HG03442 (cell line): Measurements from ENCODE around the gene ZNF208.
"Not testable (repeated sequence)": the region's sequence is repeated elsewhere in the genome, so short reads cannot be mapped to it uniquely, and the experiment has no call there.

Experiments
- ATAC-seq: cut with Tn5 transposase; IDR thresholded peaks from one replicate; pipeline ENCODE4 v1.9.1; 2021; ENCODE audit warnings: mild to moderate bottlenecking, moderate library complexity; ENCODE audit not compliant: unreplicated experiment

The ZNF208 gene

GRCh38 chr19:22010437-22011143 is at the start of gene ZNF208:
ZNF208 (minus strand) TSS chr19:22010943; CDS start chr19:22010794, 149 bp downstream.
- ATAC-seq: not testable (repeated sequence)

GRCh38 chr19:22052644-22053013 is 41.9 kb upstream of the ZNF208 start:
- no peak for ATAC-seq

DNA sequence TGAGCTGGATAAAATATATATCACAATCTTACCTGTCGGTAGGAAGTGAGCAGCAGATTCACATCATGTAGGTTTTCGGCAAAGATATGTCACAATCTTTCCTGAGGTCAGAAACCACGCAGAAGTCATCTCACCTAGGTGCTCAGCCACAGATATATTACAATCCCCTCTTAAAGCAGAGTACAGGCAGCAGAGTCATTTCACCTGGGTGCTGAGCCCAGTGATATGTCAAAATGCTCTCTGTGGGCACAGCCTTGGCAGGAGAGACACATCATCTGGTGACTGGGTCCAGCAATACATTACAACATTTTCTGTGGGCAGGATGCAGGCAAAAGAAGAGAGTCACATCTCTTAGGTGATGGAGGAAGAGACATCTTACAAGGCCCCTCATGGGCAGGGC is 30.4 kb upstream of the ZNF208 start:
- ATAC-seq: not testable (repeated sequence)

DNA sequence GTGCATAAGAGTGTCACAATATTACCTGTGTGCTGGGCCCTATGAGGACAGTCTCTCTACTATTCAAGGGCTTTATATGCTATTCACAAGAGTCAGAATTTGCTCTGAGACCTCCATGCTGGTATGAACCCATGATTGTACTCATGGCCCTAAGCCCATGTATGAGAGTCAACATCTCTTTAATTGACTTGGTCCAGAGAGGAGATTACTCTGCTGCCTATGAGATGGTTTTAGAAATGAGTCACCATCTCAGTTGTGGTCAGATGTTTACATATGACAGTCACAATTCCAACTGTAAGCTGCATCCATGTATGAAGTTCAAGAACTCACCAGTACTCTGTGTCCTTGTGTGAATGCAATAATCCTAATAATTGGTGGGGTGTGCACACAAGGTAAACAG is 19.9 kb upstream of the ZNF208 start:
- ATAC-seq: no peak

- ATAC-seq: no peak
Observed at GRCh38 chr19:22026687-22027086, 15.9 kb upstream of the ZNF208 start.

- not testable (repeated sequence) for ATAC-seq
Observed at GRCh38 chr19:22025539-22025938, 14.8 kb upstream of the ZNF208 start.

GRCh38 chr19:21970466-21970865 is 40.3 kb downstream of the ZNF208 start:
- no peak for ATAC-seq

GRCh38 chr19:21947775-21948174 is 63.0 kb downstream of the ZNF208 start:
- ATAC-seq: no peak

DNA sequence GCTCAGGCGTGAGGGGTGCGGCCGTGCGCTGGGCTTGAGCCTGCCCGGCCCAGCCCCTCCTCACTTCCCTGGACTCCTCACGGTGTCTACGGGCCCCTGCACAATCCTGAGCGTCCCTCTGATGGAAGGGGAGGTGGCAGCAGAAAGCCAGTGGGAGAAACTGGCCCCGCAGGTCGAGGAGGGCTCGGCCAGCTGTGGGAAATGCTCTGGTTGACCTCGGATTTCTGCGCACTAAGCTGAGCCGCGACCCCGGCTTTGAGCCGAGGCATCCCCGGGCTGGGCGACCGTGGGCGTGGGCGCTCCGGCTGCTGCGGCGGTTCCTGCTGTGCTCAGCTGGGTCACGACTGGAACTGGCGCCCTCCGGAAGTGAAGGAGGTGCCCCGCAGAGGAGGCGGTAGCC is 70.1 kb downstream of the ZNF208 start:
- no peak for ATAC-seq

- ATAC-seq: no peak
Observed at GRCh38 chr19:21934593-21934992, 76.2 kb downstream of the ZNF208 start.

- ATAC-seq: no peak
Observed at GRCh38 chr19:21934131-21934530, 76.6 kb downstream of the ZNF208 start.

DNA sequence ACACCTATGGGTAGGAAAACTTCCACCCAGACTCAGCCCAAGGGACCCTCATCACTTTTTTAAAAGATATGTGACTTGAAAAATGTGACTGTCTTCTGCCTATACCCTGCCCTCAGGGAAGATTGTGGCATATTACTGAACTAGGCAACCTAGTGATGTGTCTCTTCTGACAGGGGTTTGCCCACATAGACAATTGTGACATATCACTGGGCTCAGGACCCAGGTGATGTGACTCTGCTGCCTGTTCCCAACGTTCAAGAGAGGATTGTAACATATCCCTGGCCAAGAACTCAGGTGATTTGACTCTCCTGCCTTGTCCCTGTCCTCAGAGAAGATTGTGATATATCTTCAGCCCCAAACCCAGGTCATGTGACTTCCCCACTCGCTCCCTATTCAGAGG is 88.5 kb downstream of the ZNF208 start:
- no peak for ATAC-seq

DNA sequence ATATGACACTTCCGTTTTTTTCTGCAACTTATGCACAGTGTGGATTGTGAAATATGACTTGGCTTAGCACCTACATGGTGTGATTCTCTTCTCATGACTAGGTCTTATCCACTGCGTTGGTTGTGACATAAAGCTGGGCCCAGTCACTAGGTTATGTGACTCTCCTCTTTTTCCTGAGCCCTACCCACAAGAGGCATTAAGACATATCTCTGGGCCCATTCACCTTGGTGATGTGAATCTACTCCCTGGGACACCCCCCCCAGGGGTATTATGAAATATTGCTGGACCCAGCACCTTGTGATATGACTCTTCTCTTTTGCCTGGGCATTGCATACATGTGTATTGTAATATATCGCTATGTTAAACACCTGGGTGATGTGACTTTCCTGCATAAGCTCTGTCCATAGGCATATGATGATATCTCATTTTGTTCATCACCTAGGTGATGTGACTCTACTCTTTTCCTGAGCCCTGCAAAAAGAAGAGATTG is 89.0 kb downstream of the ZNF208 start:
- ATAC-seq: no peak

DNA sequence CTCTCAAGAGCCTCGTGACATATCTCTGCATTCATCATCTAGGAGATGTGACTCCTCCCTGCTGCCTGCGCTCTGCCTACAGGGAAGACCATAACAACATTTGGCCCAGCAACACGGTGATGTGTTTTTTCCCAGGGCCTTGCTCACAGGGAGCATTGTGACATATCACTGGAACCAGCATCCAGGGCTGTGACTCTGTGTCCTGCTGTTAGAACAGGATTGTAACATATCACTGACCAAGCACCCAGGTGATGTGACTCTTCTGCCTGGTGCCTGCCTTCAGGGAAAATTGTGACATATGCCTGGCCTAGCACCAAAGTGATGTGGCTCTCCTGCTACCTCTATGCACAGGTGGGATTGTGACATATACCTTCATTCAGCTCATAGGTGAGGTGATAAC is 95.3 kb downstream of the ZNF208 start:
- ATAC-seq: no peak

DNA sequence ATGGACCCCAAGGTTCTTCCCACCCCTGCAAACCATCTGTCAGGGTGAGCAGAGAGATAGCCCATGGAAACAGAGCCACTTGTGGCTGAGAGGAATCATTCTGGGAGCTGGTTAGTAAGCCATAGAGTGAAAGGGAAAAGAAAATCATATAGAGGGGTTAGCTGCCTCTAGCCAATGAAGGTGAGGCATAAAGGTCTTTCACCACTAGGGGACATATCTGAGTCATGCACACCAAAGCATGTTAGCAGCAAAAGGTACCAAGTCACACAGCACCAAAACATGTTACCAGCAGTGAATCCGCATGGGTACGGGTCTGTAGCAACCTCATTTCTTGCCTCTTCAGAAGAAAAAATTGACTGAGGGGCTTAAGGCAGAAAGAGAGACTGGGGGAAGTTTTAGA is 98.1 kb downstream of the ZNF208 start:
- ATAC-seq: no peak

DNA sequence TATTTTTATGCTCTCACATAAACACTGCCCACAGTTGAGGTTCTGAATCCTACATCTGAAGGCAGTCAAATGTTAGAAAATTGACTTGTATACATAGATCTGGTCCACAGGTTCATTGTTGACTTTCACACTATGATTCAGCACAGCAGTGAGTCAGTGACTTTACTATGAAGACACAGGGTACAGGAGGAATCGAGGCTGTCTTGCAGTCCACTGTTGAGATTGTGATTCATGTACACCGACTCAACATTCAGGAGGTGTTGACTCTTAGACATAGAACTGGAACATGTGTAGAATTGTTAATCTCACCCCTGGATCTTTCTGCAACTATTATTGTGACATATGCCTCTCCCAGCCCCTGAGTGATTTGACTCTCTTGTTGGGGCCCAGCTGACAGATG is 100.4 kb downstream of the ZNF208 start:
- no peak for ATAC-seq

GRCh38 chr19:21908066-21908465 is 102.7 kb downstream of the ZNF208 start:
- no peak for ATAC-seq

DNA sequence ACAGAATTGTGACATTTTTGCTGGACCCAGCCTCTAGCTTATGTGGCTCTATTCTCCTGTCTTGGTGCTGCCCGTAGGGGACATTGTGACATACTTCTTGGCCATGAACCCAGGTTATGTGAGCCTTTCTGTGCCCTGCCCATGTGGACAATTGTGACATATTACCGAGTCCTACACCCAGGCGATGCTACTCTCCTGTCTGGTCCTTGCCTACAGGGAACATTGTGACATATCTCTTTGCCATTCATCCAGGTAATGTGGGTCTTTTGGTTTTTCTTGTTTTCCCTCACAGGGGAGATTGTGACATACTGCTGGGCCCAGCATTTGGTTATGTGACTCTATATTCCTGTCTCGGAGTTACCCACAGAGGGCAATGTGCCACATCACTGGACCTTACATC is 103.2 kb downstream of the ZNF208 start:
- ATAC-seq: no peak

DNA sequence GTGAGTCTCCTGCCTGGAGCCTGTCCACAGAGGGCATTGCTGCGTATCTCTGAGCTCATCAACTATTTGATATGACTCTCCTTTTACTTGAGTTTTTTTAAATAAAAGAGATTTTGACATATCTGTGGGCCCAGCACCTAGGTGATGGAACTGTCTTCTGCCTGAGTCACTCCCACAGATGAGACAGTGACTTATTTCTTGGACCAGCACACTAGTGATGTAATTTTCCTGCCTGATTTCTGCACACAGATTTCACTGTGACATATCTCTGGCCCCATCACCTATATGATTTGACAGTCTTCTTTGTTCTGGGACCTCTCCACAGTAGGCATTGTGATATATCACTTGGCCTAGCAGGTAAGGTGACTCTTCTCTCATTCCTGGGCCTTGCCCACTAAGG is 108.2 kb downstream of the ZNF208 start:
- ATAC-seq: no peak

DNA sequence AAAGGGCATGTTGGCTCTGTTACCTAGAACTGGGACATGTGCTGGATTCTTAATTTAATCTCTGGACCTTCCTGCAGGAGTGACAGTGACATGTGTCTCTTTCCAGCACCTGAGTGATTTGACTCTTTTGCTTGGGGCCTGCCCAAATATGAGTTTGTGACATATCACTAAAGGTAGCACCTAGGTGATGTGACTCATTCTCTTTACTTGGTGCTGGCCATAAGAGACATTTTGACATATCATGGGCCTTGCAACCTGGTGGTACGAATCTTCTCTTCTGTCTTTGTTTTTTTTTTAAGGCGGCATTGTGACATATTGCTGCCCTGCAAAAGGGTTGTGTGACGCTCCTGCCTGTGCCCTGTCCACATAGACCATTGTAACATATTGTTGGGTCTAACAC is 108.9 kb downstream of the ZNF208 start:
- no peak for ATAC-seq

DNA sequence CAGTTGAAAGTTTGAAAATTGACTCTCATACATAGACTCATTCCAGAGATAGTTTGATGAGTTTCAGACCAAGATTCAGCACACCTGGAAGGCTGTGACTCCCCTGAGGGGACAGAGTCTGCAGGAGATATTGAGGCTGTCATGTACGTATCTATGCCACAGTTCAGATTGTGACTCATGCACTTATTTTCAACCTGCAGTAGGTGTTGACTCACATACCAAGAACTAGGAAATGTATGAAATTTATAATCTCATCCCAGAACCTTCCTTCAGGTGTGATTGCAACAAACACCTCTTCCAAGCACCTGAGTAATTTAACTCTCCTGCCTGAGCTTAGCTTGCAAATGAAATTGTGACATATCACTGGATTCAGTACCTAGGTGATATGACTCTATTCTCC is 110.3 kb downstream of the ZNF208 start:
- ATAC-seq: no peak

DNA sequence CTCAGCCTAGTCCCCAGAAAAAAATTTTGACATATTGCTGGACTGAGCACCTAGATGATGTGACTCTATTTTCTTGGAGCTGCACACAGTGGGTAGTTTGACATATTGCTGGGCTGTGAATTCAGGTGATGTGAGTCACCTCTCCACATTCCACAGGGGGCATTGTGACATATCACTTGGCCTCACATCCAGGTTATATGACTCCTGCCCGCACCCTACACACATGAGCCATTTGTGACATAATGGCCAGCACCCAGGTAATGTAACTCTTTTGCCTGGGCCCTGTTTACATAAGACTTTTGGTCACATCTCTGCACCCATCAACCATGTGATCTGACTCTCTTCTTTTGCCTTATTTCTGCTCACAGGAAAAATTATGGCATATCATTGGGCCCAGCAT is 119.7 kb downstream of the ZNF208 start:
- ATAC-seq: no peak

DNA sequence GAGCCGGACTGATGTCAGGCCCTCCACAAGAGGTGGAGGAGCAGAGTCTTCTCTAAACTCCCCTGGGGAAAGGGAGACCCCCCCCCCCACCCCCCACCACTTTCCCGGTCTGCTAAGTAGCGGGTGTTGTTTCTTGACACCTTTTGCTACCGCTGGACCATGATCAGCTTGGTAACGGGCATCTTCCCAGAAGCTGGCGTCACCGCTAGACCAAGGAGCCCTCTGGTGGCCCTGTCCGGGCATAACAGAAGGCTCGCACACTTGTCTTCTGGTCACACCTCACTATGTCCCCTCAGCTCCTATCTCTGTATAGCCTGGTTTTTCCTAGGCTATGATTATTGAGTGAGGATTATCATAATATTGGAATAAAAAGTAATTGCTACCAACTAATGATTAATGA is 120.7 kb downstream of the ZNF208 start:
- ATAC-seq: not testable (repeated sequence)
